Measurements from ENCODE around the gene RBMY1E. TPM values are rescaled to one million over a fixed set of nuclear protein-coding genes. Genes with fewer than 3 reads are reported as not detected.
"Not testable (repeated sequence)": the region's sequence is repeated elsewhere in the genome, so short reads cannot be mapped to it uniquely, and the experiment has no call there.

RBMY1E gene
- not detected in 2 replicates for total RNA-seq (2014; rRNA removed; shearing (Covaris generic))

- H3K27me3 ChIP-seq; H3K36me3 ChIP-seq; DNase-seq; H3K27ac ChIP-seq; H3K4me3 ChIP-seq; H3K4me1 ChIP-seq; H3K9me3 ChIP-seq (replicated peaks): not testable (repeated sequence)
Observed at GRCh38 chrY:21917932-21918331, at the start of gene RBMY1E. RBMY1E (minus strand) TSS chrY:21918032; CDS start chrY:21916054, 1,978 bp downstream.

GRCh38 chrY:21894426-21894825 lies 23.4 kb downstream of the RBMY1E start, which contains the start of gene RBMY1D:
RBMY1D (minus strand) TSS chrY:21894526; CDS start chrY:21892513, 2,013 bp downstream.
- DNase-seq, H3K27ac ChIP-seq: not testable (repeated sequence)

GRCh38 chrY:21869407-21870076 lies 48.3 kb downstream of the RBMY1E start:
- H3K9me3 ChIP-seq (replicated peaks); H3K4me3 ChIP-seq; H3K36me3 ChIP-seq; DNase-seq; H3K27me3 ChIP-seq; H3K4me1 ChIP-seq; H3K27ac ChIP-seq: not testable (repeated sequence)

More at GRCh38 chrY:21894426-21894825, 23.4 kb downstream of the RBMY1E start, which contains the start of gene RBMY1D:
- not testable (repeated sequence) for H3K9me3 ChIP-seq (replicated peaks); H3K4me3 ChIP-seq; H3K4me1 ChIP-seq; H3K27me3 ChIP-seq; H3K36me3 ChIP-seq

Other genes starting within 250 kb of the RBMY1E start
- gene RBMY1D, start 23.5 kb downstream of the RBMY1E start, total RNA-seq (2014; rRNA removed; shearing (Covaris generic)), result not detected in 2 replicates